C4-2B (cell line): Measurements from ENCODE around the gene FAM118B.

Experiments
- CTCF ChIP-seq: fragments of 450-650 bp; conservative IDR thresholded peaks from 2 replicates; pipeline ENCODE4 v1.5.1; 2017; ENCODE audit warnings: mild to moderate bottlenecking
- ZFX ChIP-seq: fragments of 450-650 bp; IDR thresholded peaks from 2 replicates; pipeline ENCODE4 v1.6.1; 2017

GRCh38 chr11:126282361-126282735, 70.8 kb downstream of the FAM118B start:
- TF ChIP-seq CTCF, result no peak
- TF ChIP-seq ZFX, result no peak
